KMS-11 (cell line): ENCODE measurements around the gene KDM4B.

Source experiments
- H2AFZ ChIP-seq: fragments of 200-600 bp; sonication (generic); 2 replicates; pipeline ENCODE4 v1.6.1; 2016; ENCODE audit warnings: antibody characterized with exemption, mixed run types, low read depth
- H3K27ac ChIP-seq: fragments of 200-600 bp; sonication (generic); 2 replicates; pipeline ENCODE4 v1.6.1; 2016; ENCODE audit warnings: mild to moderate bottlenecking, mixed run types
- H3K27me3 ChIP-seq: fragments of 200-600 bp; sonication (generic); 2 replicates; pipeline ENCODE4 v1.6.1; 2017; ENCODE audit warnings: mild to moderate bottlenecking, low read depth, mixed run types, moderate library complexity; ENCODE audit not compliant: insufficient read depth
- H3K36me3 ChIP-seq: fragments of 200-600 bp; sonication (generic); 2 replicates; pipeline ENCODE4 v1.6.1; 2017; ENCODE audit warnings: mild to moderate bottlenecking, mixed run types; ENCODE audit not compliant: insufficient read depth
- H3K4me1 ChIP-seq: fragments of 200-600 bp; sonication (generic); 2 replicates; pipeline ENCODE4 v1.6.1; 2016; ENCODE audit warnings: mild to moderate bottlenecking, low read depth, mixed run types; ENCODE audit not compliant: poor library complexity, severe bottlenecking
- H3K4me2 ChIP-seq: fragments of 200-600 bp; sonication (generic); 2 replicates; pipeline ENCODE4 v1.7.0; 2016; ENCODE audit warnings: mild to moderate bottlenecking, mixed run types
- H3K4me3 ChIP-seq: fragments of 200-600 bp; sonication (generic); IDR thresholded peaks from 2 replicates; pipeline ENCODE4 v1.6.1; 2017; ENCODE audit warnings: low read depth, low read length, mixed read lengths; ENCODE audit not compliant: insufficient read depth
- H3K79me2 ChIP-seq: fragments of 200-600 bp; sonication (generic); 2 replicates; pipeline ENCODE4 v1.6.1; 2016; ENCODE audit warnings: low read depth, mixed run types; ENCODE audit not compliant: insufficient read depth
- H3K9ac ChIP-seq: fragments of 200-600 bp; sonication (generic); 2 replicates; pipeline ENCODE4 v1.6.1; 2016; ENCODE audit warnings: mild to moderate bottlenecking, mixed run types
- H4K20me1 ChIP-seq: fragments of 200-600 bp; sonication (generic); 2 replicates; pipeline ENCODE4 v1.6.1; 2016; ENCODE audit warnings: mild to moderate bottlenecking, mixed run types; ENCODE audit not compliant: insufficient read depth
- CTCF ChIP-seq: fragments of 200-600 bp; sonication (generic); conservative IDR thresholded peaks from 2 replicates; pipeline ENCODE4 v1.6.1; 2017; ENCODE audit warnings: low read depth, mild to moderate bottlenecking, antibody characterized with exemption, low read length, moderate library complexity, mixed read lengths

KDM4B gene

GRCh38 chr19:5071579-5071978 is 102.7 kb downstream of the KDM4B start:
- TF ChIP-seq CTCF = no peak
- Histone ChIP-seq H3K4me3 (no peak overlapping the region), H3K9ac (no peak overlapping the region), H3K79me2 (no peaks in the 10 kb centered on the region), H3K4me2 (no peak overlapping the region), H3K27ac (no peak overlapping the region), H3K27me3 (no peaks in the 10 kb centered on the region), H3K4me1 (no peaks in the 10 kb centered on the region), H3K36me3 (no peaks in the 10 kb centered on the region), H2AFZ (no peak overlapping the region), H4K20me1 (no peaks in the 10 kb centered on the region)

GRCh38 chr19:5072115-5072514 is 103.2 kb downstream of the KDM4B start:
- Histone ChIP-seq H3K27me3 (no peaks in the 10 kb centered on the region), H3K4me1 (no peaks in the 10 kb centered on the region), H2AFZ (no peak overlapping the region), H3K4me2 (no peak overlapping the region), H3K9ac (no peak overlapping the region), H3K79me2 (no peaks in the 10 kb centered on the region), H3K4me3 (no peak overlapping the region), H3K27ac (no peak overlapping the region), H4K20me1 (no peaks in the 10 kb centered on the region), H3K36me3 (no peaks in the 10 kb centered on the region)
- no peak for TF ChIP-seq CTCF

- Histone ChIP-seq H3K36me3 (no peaks in the 10 kb centered on the region), H2AFZ (no peak overlapping the region), H3K27ac (no peak overlapping the region), H4K20me1 (no peaks in the 10 kb centered on the region), H3K9ac (no peak overlapping the region), H3K4me2 (no peak overlapping the region), H3K4me3 (no peak overlapping the region), H3K79me2 (no peaks in the 10 kb centered on the region), H3K4me1 (no peaks in the 10 kb centered on the region), H3K27me3 (no peaks in the 10 kb centered on the region)
- TF ChIP-seq CTCF = no peak
These were observed 104.4 kb downstream of the KDM4B start for GRCh38 chr19:5073153-5073844.

- no peak overlapping the region for H3K27ac ChIP-seq
- no peak overlapping the region for H3K4me2 ChIP-seq
- no peak overlapping the region for H3K9ac ChIP-seq
- H3K4me3 ChIP-seq = no peak overlapping the region
- H2AFZ ChIP-seq = no peak overlapping the region
- TF ChIP-seq CTCF = no peak
- H3K36me3 ChIP-seq = no peaks in the 10 kb centered on the region
- no peaks in the 10 kb centered on the region for H4K20me1 ChIP-seq
- no peaks in the 10 kb centered on the region for H3K79me2 ChIP-seq
- no peaks in the 10 kb centered on the region for H3K27me3 ChIP-seq
- H3K4me1 ChIP-seq = no peaks in the 10 kb centered on the region
These were observed 105.5 kb downstream of the KDM4B start for GRCh38 chr19:5074407-5074806.
